ENCODE data around the gene RABGAP1L.

GRCh38 chr1:174680101-174680500 lies 520.8 kb downstream of the RABGAP1L start:
- no peak for TF ChIP-seq CTCF (IDR thresholded peaks at IDR 0.05)
- no peak for TF ChIP-seq POLR2A (IDR thresholded peaks at IDR 0.05)

All from Peyer's patch (tissue), 4 donors.